ENCODE data around the gene ETS1.

ETS1 gene

DNA sequence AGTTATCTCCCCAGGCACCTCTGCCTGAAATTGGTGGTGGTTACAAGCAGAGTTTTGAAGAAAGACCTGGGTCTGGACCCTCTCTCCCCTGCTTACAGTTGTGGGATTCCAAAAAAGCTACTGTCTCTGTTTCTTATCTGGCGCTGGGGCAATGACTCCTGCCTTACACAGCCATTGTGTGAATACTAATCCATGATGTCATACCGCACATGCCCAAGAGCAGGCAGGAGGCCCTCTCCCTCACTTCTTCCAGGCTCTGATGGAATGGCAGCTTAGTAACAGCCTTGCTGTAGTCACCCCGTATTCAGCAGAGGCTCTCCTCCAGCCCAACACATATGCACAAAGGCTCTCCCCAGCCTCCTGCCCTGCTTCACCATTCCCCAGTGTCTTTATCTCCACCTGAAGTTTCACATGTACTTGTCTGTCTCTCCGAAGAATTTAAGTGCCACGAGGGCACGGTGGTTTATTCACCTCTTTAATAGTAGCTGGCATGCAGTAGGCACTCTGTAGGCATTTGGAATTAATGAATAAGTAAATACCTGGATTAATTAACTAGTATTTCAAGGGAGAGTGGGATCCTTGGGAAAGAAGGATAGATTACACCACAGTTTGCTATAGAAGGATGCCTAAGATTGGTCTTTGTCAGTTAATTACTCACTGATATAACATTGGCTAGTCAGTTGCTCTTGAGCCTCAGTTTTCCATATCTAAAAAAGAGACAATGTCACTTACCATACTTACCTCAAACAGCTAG is 165.6 kb downstream of the ETS1 start:
- peak overlapping the region; percentile 50; the same call in 1 of the 2 replicates for H3K4me2 ChIP-seq (ENCODE audit: low read length)
- H3K4me1 ChIP-seq (ENCODE audit: insufficient read depth, low read length, severe bottlenecking): peaks cover 31% of the 10 kb centered on the region
- no peak overlapping the region for H3K27ac ChIP-seq (ENCODE audit: low read depth, low read length, poor library complexity, severe bottlenecking)
- H3K27me3 ChIP-seq (ENCODE audit: insufficient read depth, low read length): no peaks in the 10 kb centered on the region
- no peaks in the 10 kb centered on the region for H4K20me1 ChIP-seq (ENCODE audit: insufficient read depth, low read length)
- H3K9me2 ChIP-seq (ENCODE audit: low read depth, low read length): no peaks in the 10 kb centered on the region
- TF ChIP-seq, protein P1, sequence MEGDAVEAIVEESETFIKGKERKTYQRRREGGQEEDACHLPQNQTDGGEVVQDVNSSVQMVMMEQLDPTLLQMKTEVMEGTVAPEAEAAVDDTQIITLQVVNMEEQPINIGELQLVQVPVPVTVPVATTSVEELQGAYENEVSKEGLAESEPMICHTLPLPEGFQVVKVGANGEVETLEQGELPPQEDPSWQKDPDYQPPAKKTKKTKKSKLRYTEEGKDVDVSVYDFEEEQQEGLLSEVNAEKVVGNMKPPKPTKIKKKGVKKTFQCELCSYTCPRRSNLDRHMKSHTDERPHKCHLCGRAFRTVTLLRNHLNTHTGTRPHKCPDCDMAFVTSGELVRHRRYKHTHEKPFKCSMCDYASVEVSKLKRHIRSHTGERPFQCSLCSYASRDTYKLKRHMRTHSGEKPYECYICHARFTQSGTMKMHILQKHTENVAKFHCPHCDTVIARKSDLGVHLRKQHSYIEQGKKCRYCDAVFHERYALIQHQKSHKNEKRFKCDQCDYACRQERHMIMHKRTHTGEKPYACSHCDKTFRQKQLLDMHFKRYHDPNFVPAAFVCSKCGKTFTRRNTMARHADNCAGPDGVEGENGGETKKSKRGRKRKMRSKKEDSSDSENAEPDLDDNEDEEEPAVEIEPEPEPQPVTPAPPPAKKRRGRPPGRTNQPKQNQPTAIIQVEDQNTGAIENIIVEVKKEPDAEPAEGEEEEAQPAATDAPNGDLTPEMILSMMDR (IDR thresholded peaks at IDR 0.05; ENCODE audit: low read length): no peak
- no peak for TF ChIP-seq EZH2 (IDR thresholded peaks at IDR 0.05; ENCODE audit: borderline replicate concordance, low read length)
- H3K9ac ChIP-seq (ENCODE audit: low read length): no peak overlapping the region
- H3F3A ChIP-seq (ENCODE audit: insufficient read depth, low read length): no peaks in the 10 kb centered on the region
- no peaks in the 10 kb centered on the region for H3K9me3 ChIP-seq (ENCODE audit: low read length)
- no peak overlapping the region for H3K4me3 ChIP-seq (ENCODE audit: low read depth, low read length, poor library complexity, severe bottlenecking)
- H3K36me3 ChIP-seq (ENCODE audit: insufficient read depth, low read length): no peaks in the 10 kb centered on the region
- H3K79me2 ChIP-seq (ENCODE audit: insufficient read depth, low read length): no peaks in the 10 kb centered on the region
- no peak overlapping the region for H2AFZ ChIP-seq (ENCODE audit: low read length)

DNA sequence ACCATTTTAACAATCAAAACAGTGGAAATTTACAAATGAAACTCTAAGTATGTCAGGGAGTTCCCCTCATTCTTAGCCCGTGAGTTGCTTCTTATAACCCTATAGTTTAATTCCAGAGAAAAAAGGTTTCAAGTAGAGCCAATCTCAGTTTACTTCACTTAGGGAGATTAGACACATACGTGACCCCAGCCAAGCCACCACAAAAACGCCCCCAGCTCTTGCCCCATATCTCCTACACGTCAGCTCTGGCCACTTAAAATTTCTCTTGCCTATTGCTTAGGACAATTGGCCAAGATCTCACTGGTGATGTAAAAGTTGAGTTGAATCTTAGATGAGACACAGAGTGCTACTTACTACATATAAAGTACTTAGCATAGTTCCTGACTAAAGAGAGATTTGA is 166.4 kb downstream of the ETS1 start:
- Histone ChIP-seq H3K27ac (ENCODE audit: low read depth, low read length, poor library complexity, severe bottlenecking) (no peak overlapping the region), H4K20me1 (ENCODE audit: insufficient read depth, low read length) (no peaks in the 10 kb centered on the region), H3K4me1 (ENCODE audit: insufficient read depth, low read length, severe bottlenecking) (peaks cover 31% of the 10 kb centered on the region), H3K4me2 (ENCODE audit: low read length) (no peak overlapping the region), H3K4me3 (ENCODE audit: low read depth, low read length, poor library complexity, severe bottlenecking) (no peak overlapping the region), H3K27me3 (ENCODE audit: insufficient read depth, low read length) (no peaks in the 10 kb centered on the region), H3K9me2 (ENCODE audit: low read depth, low read length) (no peaks in the 10 kb centered on the region), H3K79me2 (ENCODE audit: insufficient read depth, low read length) (no peaks in the 10 kb centered on the region), H3F3A (ENCODE audit: insufficient read depth, low read length) (no peaks in the 10 kb centered on the region), H3K9me3 (ENCODE audit: low read length) (no peaks in the 10 kb centered on the region), H3K36me3 (ENCODE audit: insufficient read depth, low read length) (no peaks in the 10 kb centered on the region), H2AFZ (ENCODE audit: low read length) (no peak overlapping the region), H3K9ac (ENCODE audit: low read length) (no peak overlapping the region)
- TF ChIP-seq EZH2 (IDR thresholded peaks at IDR 0.05; ENCODE audit: borderline replicate concordance, low read length): no peak
- TF ChIP-seq, protein P1 (IDR thresholded peaks at IDR 0.05; ENCODE audit: low read length): no peak

DNA sequence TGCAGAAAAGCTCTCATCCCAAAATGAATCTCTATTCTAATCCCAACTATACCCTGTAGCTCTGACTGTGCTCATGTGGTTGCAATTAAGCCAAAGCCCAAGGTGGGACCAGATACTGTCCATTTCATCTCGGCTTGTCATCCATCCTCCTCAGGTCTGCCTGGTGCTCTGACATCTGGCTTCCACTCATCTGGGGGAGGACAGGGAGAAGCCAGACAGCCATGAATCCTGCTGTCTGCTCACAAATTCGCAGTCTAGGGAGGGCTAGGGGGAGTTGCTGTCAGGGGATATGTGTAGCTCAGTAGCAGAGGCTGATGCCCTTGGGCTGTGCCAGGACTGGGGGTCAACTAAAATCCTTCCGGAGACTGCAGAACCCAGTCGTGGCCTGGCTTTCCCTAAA is 167.1 kb downstream of the ETS1 start:
- no peak for TF ChIP-seq EZH2 (IDR thresholded peaks at IDR 0.05; ENCODE audit: borderline replicate concordance, low read length)
- TF ChIP-seq, protein P1 (IDR thresholded peaks at IDR 0.05; ENCODE audit: low read length): no peak

More for the DNA sequence above, 167.1 kb downstream of the ETS1 start:
- Histone ChIP-seq H3K79me2 (ENCODE audit: insufficient read depth, low read length) (no peaks in the 10 kb centered on the region), H3K9ac (ENCODE audit: low read length) (no peak overlapping the region), H3K4me2 (ENCODE audit: low read length) (no peak overlapping the region), H3K36me3 (ENCODE audit: insufficient read depth, low read length) (no peaks in the 10 kb centered on the region), H3K4me3 (ENCODE audit: low read depth, low read length, poor library complexity, severe bottlenecking) (no peak overlapping the region), H3F3A (ENCODE audit: insufficient read depth, low read length) (no peaks in the 10 kb centered on the region), H3K27ac (ENCODE audit: low read depth, low read length, poor library complexity, severe bottlenecking) (no peak overlapping the region), H3K9me3 (ENCODE audit: low read length) (no peaks in the 10 kb centered on the region), H4K20me1 (ENCODE audit: insufficient read depth, low read length) (no peaks in the 10 kb centered on the region), H3K9me2 (ENCODE audit: low read depth, low read length) (no peaks in the 10 kb centered on the region), H3K27me3 (ENCODE audit: insufficient read depth, low read length) (no peaks in the 10 kb centered on the region), H3K4me1 (ENCODE audit: insufficient read depth, low read length, severe bottlenecking) (peaks cover 31% of the 10 kb centered on the region), H2AFZ (ENCODE audit: low read length) (no peak overlapping the region)

All from OCI-LY1 (cell line).